Measurements from ENCODE around the gene CCDC9. TPM values are rescaled to one million over a fixed set of nuclear protein-coding genes. Genes with fewer than 3 reads are reported as not detected.

CCDC9 gene
- total and polyA plus RNA-seq, 2 of the 8 experiments (the other 6 are each of a cell fraction or from before 2014, with no cell fraction given): 3.7 to 29.8 TPM

DNA sequence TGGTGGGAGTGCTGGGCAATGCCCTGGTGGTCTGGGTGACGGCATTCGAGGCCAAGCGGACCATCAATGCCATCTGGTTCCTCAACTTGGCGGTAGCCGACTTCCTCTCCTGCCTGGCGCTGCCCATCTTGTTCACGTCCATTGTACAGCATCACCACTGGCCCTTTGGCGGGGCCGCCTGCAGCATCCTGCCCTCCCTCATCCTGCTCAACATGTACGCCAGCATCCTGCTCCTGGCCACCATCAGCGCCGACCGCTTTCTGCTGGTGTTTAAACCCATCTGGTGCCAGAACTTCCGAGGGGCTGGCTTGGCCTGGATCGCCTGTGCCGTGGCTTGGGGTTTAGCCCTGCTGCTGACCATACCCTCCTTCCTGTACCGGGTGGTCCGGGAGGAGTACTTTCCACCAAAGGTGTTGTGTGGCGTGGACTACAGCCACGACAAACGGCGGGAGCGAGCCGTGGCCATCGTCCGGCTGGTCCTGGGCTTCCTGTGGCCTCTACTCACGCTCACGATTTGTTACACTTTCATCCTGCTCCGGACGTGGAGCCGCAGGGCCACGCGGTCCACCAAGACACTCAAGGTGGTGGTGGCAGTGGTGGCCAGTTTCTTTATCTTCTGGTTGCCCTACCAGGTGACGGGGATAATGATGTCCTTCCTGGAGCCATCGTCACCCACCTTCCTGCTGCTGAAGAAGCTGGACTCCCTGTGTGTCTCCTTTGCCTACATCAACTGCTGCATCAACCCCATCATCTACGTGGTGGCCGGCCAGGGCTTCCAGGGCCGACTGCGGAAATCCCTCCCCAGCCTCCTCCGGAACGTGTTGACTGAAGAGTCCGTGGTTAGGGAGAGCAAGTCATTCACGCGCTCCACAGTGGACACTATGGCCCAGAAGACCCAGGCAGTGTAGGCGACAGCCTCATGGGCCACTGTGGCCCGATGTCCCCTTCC, 63.9 kb downstream of the CCDC9 start (continued):
- TF ChIP-seq, protein P1, sequence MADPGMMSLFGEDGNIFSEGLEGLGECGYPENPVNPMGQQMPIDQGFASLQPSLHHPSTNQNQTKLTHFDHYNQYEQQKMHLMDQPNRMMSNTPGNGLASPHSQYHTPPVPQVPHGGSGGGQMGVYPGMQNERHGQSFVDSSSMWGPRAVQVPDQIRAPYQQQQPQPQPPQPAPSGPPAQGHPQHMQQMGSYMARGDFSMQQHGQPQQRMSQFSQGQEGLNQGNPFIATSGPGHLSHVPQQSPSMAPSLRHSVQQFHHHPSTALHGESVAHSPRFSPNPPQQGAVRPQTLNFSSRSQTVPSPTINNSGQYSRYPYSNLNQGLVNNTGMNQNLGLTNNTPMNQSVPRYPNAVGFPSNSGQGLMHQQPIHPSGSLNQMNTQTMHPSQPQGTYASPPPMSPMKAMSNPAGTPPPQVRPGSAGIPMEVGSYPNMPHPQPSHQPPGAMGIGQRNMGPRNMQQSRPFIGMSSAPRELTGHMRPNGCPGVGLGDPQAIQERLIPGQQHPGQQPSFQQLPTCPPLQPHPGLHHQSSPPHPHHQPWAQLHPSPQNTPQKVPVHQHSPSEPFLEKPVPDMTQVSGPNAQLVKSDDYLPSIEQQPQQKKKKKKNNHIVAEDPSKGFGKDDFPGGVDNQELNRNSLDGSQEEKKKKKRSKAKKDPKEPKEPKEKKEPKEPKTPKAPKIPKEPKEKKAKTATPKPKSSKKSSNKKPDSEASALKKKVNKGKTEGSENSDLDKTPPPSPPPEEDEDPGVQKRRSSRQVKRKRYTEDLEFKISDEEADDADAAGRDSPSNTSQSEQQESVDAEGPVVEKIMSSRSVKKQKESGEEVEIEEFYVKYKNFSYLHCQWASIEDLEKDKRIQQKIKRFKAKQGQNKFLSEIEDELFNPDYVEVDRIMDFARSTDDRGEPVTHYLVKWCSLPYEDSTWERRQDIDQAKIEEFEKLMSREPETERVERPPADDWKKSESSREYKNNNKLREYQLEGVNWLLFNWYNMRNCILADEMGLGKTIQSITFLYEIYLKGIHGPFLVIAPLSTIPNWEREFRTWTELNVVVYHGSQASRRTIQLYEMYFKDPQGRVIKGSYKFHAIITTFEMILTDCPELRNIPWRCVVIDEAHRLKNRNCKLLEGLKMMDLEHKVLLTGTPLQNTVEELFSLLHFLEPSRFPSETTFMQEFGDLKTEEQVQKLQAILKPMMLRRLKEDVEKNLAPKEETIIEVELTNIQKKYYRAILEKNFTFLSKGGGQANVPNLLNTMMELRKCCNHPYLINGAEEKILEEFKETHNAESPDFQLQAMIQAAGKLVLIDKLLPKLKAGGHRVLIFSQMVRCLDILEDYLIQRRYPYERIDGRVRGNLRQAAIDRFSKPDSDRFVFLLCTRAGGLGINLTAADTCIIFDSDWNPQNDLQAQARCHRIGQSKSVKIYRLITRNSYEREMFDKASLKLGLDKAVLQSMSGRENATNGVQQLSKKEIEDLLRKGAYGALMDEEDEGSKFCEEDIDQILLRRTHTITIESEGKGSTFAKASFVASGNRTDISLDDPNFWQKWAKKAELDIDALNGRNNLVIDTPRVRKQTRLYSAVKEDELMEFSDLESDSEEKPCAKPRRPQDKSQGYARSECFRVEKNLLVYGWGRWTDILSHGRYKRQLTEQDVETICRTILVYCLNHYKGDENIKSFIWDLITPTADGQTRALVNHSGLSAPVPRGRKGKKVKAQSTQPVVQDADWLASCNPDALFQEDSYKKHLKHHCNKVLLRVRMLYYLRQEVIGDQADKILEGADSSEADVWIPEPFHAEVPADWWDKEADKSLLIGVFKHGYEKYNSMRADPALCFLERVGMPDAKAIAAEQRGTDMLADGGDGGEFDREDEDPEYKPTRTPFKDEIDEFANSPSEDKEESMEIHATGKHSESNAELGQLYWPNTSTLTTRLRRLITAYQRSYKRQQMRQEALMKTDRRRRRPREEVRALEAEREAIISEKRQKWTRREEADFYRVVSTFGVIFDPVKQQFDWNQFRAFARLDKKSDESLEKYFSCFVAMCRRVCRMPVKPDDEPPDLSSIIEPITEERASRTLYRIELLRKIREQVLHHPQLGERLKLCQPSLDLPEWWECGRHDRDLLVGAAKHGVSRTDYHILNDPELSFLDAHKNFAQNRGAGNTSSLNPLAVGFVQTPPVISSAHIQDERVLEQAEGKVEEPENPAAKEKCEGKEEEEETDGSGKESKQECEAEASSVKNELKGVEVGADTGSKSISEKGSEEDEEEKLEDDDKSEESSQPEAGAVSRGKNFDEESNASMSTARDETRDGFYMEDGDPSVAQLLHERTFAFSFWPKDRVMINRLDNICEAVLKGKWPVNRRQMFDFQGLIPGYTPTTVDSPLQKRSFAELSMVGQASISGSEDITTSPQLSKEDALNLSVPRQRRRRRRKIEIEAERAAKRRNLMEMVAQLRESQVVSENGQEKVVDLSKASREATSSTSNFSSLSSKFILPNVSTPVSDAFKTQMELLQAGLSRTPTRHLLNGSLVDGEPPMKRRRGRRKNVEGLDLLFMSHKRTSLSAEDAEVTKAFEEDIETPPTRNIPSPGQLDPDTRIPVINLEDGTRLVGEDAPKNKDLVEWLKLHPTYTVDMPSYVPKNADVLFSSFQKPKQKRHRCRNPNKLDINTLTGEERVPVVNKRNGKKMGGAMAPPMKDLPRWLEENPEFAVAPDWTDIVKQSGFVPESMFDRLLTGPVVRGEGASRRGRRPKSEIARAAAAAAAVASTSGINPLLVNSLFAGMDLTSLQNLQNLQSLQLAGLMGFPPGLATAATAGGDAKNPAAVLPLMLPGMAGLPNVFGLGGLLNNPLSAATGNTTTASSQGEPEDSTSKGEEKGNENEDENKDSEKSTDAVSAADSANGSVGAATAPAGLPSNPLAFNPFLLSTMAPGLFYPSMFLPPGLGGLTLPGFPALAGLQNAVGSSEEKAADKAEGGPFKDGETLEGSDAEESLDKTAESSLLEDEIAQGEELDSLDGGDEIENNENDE (IDR thresholded peaks at IDR 0.05; ENCODE audit: insufficient replicate concordance, low read length): no peak
- TF ChIP-seq KDM5A (IDR thresholded peaks at IDR 0.05; ENCODE audit: low read length): no peak
- no peak for TF ChIP-seq SRF (IDR thresholded peaks at IDR 0.05; ENCODE audit: low read depth, low read length)
- TF ChIP-seq ZNF274 (IDR thresholded peaks at IDR 0.05; ENCODE audit: borderline replicate concordance, extremely low read depth, low read length): no peak
- no peak for TF ChIP-seq CEBPB (IDR thresholded peaks at IDR 0.05; ENCODE audit: low read depth, low read length)
- TF ChIP-seq POU5F1 (IDR thresholded peaks at IDR 0.05; ENCODE audit: low read depth, low read length): no peak
- no peak for TF ChIP-seq RAD21 (IDR thresholded peaks at IDR 0.05 in 1 of 2, conservative IDR thresholded peaks at IDR 0.05 in 1 of 2; ENCODE audit: low read depth in 2 of 2, low read length in 2 of 2)
- no peak for TF ChIP-seq EZH2 (IDR thresholded peaks at IDR 0.05; ENCODE audit: low read depth, low read length, severe bottlenecking)
- no peak for TF ChIP-seq CHD1 (IDR thresholded peaks at IDR 0.05; ENCODE audit: low read depth, low read length)

All from H1 (cell line).